Nephron (organoid): ENCODE measurements around the gene SYCE1L.
A peak's percentile ranks its signal among the peaks of the same experiment; 100 is the strongest.

Experiments
- H3K27ac Mint-ChIP-seq, 3 experiments: 2 replicates each; pipeline ENCODE4 v1.8.0; 2020; ENCODE audit warnings: mixed read lengths in 3 of 3, mild to moderate bottlenecking in 2 of 3, moderate library complexity in 1 of 3
- H3K27me3 Mint-ChIP-seq: 2 replicates; pipeline ENCODE4 v1.8.0; 2021; ENCODE audit warnings: low read depth, mild to moderate bottlenecking, moderate library complexity, mixed read lengths
- H3K36me3 Mint-ChIP-seq: 2 replicates; pipeline ENCODE4 v1.8.0; 2020; ENCODE audit warnings: low read depth, mixed read lengths
- H3K4me1 Mint-ChIP-seq: 2 replicates; pipeline ENCODE4 v1.8.0; 2020; ENCODE audit warnings: mixed read lengths
- H3K4me3 Mint-ChIP-seq, 3 experiments: 2 replicates each; pipeline ENCODE4 v1.8.0; 2020; ENCODE audit warnings: mild to moderate bottlenecking in 3 of 3, mixed read lengths in 3 of 3, moderate library complexity in 2 of 3
- H3K9me3 Mint-ChIP-seq: 2 replicates; pipeline ENCODE4 v1.8.0; 2020; ENCODE audit warnings: mixed read lengths
- TF ChIP-seq, protein P1 (sequence below), 3 experiments: fragments of 200-600 bp; sonication (generic); IDR thresholded peaks; one replicate each; pipeline ENCODE4 v1.5.0; 2021; ENCODE audit warnings: antibody characterized with exemption in 3 of 3; ENCODE audit not compliant: unreplicated experiment in 3 of 3

SYCE1L gene

DNA sequence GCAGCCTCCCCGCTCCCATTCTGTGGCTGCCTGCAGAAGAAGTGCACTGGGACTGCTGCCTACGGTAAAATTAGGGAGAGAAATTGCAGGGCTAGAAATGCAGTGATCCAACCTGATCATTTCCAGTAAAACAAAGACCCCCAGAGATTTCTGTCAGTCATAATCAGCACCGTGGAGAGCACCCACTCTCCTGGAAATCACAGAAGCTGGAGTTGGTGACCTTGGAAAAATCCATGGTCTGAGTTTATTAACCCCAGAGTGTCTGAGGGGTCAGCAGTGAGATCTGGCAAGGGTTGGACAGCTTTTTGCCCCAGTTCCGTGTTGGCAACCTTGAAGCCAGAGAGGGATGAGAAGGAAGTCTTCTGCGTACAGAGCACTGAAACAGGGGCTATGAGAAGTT is 7.8 kb downstream of the SYCE1L start:
- H3K4me3 Mint-ChIP-seq: no peak overlapping the region
- H3K27me3 Mint-ChIP-seq: peaks cover 12% of the 10 kb centered on the region
- no peaks in the 10 kb centered on the region for H3K36me3 Mint-ChIP-seq
- no peak overlapping the region for H3K27ac Mint-ChIP-seq
- no peaks in the 10 kb centered on the region for H3K9me3 Mint-ChIP-seq
- TF ChIP-seq, protein P1, sequence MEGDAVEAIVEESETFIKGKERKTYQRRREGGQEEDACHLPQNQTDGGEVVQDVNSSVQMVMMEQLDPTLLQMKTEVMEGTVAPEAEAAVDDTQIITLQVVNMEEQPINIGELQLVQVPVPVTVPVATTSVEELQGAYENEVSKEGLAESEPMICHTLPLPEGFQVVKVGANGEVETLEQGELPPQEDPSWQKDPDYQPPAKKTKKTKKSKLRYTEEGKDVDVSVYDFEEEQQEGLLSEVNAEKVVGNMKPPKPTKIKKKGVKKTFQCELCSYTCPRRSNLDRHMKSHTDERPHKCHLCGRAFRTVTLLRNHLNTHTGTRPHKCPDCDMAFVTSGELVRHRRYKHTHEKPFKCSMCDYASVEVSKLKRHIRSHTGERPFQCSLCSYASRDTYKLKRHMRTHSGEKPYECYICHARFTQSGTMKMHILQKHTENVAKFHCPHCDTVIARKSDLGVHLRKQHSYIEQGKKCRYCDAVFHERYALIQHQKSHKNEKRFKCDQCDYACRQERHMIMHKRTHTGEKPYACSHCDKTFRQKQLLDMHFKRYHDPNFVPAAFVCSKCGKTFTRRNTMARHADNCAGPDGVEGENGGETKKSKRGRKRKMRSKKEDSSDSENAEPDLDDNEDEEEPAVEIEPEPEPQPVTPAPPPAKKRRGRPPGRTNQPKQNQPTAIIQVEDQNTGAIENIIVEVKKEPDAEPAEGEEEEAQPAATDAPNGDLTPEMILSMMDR (IDR thresholded peaks at IDR 0.05; ENCODE audit: unreplicated experiment in 3 of 3): no peak
- H3K4me1 Mint-ChIP-seq: peaks cover 7% of the 10 kb centered on the region

DNA sequence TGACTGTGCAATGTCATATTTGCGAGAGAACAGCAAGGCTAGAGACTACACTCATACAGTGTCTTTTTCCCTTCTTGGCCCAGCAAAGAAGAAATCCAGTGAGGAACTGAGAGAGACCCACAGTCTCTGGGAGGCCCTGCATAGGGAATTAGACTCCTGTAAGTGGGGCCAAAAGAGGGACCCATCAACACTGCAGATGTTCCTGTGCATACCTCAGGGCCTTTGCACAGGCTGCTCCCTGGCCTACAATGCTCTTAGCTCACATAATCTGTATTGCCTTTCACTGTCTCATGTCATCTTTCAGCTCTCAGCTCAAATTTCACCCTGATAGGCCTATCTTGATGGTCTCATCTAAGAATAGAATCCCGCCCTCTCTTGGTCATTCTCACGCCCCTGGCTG is 9.2 kb downstream of the SYCE1L start:
- TF ChIP-seq, protein P1 (IDR thresholded peaks at IDR 0.05; ENCODE audit: unreplicated experiment in 3 of 3): no peak
- Mint-ChIP-seq H3K4me1 (peaks cover 7% of the 10 kb centered on the region), H3K4me3 (no peak overlapping the region), H3K27ac (no peak overlapping the region), H3K27me3 (peaks cover 9% of the 10 kb centered on the region), H3K36me3 (no peaks in the 10 kb centered on the region), H3K9me3 (no peaks in the 10 kb centered on the region)

DNA sequence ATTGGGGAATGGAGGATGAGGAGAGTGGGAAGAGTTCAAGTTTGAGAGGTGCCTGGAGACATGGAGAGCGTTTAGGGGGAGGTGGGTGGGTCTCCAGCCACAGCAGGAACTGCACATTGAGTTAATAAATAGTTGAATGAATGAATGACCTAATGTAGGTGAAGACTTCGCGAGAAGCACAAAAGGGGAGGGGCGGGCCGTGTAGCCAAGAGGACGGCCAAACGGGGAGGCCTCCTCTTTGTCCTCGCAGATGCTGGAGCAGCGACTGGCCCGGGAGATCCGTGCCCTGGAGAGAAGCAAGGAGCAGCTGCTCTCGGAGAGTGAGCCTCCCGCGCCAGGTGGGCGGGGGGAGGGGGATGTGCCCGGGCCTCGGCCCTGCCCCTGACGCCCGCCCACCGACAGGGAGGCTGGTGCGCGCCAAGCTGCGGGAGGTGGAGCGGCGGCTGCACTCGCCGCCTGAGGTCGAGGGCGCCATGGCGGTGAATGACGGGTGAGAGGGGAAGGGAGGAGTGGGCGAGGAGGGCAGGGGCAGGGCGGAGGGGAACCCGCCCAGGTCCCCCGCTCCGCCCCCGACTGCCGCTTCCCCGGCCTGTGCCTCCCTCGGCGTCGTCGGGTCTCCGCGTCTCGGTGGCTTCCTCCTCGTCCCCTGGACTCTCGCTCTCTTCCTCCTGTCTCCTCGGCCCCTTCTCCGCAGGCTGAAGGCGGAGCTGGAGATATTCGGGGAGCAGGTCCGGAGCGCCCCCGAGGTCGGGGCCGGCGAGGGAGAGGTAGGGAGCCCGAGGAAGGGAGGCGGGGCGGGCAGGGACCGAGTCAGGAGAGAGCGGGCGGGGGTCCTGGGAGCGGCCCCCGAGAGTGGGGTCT is 12.9 kb downstream of the SYCE1L start:
- no peaks in the 10 kb centered on the region for H3K9me3 Mint-ChIP-seq
- peaks cover 4% of the 10 kb centered on the region for H3K27me3 Mint-ChIP-seq
- peaks cover 7% of the 10 kb centered on the region for H3K4me1 Mint-ChIP-seq
- peak overlapping the region in 2 of 3 experiments; percentile 71 to 76 for H3K27ac Mint-ChIP-seq
- peak overlapping the region; percentile 80 to 89 (median 84) for H3K4me3 Mint-ChIP-seq
- no peaks in the 10 kb centered on the region for H3K36me3 Mint-ChIP-seq
- TF ChIP-seq, protein P1 (IDR thresholded peaks at IDR 0.05; ENCODE audit: unreplicated experiment in 3 of 3): no peak

DNA sequence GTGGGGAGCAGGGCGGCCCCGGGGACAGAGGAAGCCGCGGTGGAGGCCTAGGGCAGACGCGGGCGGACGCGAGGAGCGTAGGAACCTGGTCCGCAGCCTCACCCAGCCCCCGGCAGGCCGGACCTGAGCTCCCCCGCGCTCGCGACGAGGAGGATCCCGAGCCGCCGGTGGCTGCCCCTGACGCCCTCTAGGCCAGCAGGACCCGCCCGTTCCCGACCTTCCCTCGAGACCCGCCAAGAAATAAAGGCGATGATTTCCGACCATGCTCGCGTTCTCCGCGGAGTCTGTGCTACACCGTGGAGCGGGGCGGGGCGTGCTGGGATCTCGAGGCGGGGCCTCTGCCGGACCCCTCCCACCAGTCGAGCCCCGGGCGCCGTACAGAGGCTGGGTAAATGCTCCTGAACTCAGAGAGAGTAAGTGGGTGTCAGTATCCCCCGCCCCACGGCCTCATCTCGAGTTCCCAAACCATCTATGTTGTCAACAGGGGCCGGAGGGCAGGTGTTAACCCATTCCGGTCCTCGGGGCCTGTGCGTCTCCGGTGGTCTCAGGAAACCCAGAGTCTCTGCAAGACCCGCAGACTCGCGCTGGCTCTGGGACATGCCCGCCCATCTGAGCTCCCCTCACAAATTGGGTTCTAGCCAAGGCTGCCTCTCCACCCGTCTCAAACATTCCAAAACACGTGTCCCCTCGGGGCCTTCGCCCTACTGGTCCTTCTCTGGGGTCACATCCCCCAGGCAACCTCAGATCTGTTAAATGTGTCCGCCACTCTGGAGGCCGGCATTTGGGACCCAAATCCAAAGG is 13.7 kb downstream of the SYCE1L start:
- Mint-ChIP-seq H3K36me3 (no peaks in the 10 kb centered on the region), H3K4me3 (peak overlapping the region; percentile 77 to 89 (median 80)), H3K9me3 (no peaks in the 10 kb centered on the region), H3K4me1 (peaks cover 7% of the 10 kb centered on the region), H3K27ac (no peak overlapping the region), H3K27me3 (peaks cover 4% of the 10 kb centered on the region)
- TF ChIP-seq, protein P1 (IDR thresholded peaks at IDR 0.05; ENCODE audit: unreplicated experiment in 3 of 3): no peak

DNA sequence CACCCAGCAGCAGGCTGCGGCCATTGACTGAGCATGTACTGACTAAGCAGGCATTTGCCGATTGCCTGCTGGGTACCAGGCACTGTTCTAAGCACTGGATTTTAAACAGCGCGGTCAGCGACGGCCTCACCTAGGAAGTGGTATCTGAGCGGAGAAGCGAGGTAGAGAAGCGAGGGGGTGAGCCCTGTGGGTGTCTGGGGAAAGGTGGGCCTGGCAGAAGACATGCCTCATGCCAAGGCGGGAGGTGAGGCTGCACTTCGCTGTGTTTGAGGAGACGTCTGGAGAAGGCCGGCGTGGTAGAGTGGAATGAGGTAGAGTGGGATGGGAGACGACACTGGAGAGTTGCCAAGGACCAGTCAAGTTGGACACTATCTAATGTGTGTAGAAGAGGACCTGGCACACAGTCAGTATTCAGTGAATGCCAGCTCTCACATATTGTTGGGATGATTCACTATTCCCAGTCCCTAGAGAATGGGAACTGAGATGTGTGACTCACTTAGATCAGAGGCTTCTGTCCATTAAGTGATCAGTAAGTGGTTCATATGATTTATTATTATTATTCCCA is 14.4 kb downstream of the SYCE1L start:
- peak overlapping the region; percentile 77 to 89 (median 80) for H3K4me3 Mint-ChIP-seq
- TF ChIP-seq, protein P1 (IDR thresholded peaks at IDR 0.05; ENCODE audit: unreplicated experiment in 3 of 3): no peak
- no peaks in the 10 kb centered on the region for H3K36me3 Mint-ChIP-seq
- H3K9me3 Mint-ChIP-seq: no peaks in the 10 kb centered on the region
- H3K27ac Mint-ChIP-seq: no peak overlapping the region
- H3K4me1 Mint-ChIP-seq: peaks cover 7% of the 10 kb centered on the region
- peaks cover 4% of the 10 kb centered on the region for H3K27me3 Mint-ChIP-seq
